Erythroblast (primary cell): ENCODE data around the gene CLNK.

Source experiments
- GATA1 ChIP-seq: IDR thresholded peaks from 2 replicates; pipeline ENCODE4 v1.6.1; 2011; ENCODE audit warnings: low read depth, mild to moderate bottlenecking, control low read depth, low read length, moderate library complexity
- POLR2A ChIP-seq: IDR thresholded peaks from 2 replicates; pipeline ENCODE4 v1.6.1; 2011; ENCODE audit warnings: mild to moderate bottlenecking, low read length

GRCh38 chr4:10530137-10530786 is 154.3 kb downstream of the CLNK start:
- TF ChIP-seq POLR2A (no peak), GATA1 (no peak)
